NCI-H226 (cell line): Measurements from ENCODE around the gene CARD6.
"Not testable (repeated sequence)": the region's sequence is repeated elsewhere in the genome, so short reads cannot be mapped to it uniquely, and the experiment has no call there.

ENCODE experiments used
- DNase-seq: peaks from one replicate; pipeline ENCODE4 v3.0.0-alpha.2; 2015

CARD6 gene, protein sequence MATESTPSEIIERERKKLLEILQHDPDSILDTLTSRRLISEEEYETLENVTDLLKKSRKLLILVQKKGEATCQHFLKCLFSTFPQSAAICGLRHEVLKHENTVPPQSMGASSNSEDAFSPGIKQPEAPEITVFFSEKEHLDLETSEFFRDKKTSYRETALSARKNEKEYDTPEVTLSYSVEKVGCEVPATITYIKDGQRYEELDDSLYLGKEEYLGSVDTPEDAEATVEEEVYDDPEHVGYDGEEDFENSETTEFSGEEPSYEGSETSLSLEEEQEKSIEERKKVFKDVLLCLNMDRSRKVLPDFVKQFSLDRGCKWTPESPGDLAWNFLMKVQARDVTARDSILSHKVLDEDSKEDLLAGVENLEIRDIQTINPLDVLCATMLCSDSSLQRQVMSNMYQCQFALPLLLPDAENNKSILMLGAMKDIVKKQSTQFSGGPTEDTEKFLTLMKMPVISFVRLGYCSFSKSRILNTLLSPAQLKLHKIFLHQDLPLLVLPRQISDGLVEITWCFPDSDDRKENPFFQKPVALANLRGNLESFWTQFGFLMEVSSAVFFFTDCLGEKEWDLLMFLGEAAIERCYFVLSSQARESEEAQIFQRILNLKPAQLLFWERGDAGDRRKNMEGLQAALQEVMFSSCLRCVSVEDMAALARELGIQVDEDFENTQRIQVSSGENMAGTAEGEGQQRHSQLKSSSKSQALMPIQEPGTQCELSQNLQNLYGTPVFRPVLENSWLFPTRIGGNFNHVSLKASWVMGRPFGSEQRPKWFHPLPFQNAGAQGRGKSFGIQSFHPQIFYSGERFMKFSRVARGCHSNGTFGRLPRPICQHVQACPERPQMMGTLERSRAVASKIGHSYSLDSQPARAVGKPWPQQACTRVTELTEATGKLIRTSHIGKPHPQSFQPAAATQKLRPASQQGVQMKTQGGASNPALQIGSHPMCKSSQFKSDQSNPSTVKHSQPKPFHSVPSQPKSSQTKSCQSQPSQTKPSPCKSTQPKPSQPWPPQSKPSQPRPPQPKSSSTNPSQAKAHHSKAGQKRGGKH

DNA sequence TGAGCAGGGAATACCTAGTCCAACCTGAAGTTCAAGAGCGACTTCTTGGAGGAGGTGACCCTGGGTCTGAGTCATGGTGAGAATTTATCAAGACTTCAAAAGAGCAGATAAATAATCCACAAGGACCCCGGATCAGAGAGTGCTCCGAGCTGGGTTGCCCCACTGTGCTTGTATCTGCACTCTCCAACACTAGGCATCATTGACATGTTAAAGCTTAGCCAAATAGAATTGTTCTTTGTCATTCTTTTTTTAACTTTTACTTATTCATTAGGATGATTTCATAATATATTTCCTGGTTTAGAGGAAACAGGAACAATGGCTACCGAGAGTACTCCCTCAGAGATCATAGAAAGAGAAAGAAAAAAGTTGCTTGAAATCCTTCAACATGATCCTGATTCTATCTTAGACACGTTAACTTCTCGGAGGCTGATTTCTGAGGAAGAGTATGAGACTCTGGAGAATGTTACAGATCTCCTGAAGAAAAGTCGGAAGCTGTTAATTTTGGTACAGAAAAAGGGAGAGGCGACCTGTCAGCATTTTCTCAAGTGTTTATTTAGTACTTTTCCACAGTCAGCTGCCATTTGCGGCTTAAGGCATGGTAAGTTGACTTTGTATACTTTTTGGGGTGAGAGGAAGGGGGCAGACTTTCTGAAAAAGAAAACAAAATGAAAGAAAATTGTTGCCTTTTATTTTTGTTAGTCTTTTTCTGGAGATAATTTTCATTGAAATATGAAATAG, at the start of gene CARD6:
Gene CARD6 (plus strand): TSS at position 300 of the 738 bp plus-strand sequence. CDS start 16 bp downstream, at position 316.
- DNase-seq, result no peak

DNA sequence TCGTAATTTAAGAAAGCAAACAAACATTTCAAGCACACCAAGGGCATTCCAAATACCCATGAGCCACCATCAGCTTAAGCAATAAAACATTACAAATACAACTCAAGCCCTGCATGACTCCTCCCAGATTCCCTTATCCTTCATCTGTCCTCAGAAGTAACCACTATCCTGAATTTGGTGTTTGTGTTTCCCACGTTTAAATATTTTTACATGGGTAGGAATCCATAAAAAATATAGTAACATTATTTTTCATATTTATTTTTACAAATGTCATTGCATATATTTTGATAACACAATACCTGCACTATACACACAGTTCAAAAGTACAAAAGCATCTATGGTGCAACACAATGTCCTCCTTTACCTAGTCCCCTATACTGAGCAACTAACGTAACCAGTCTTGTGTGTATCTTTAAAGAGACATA, 49.4 kb upstream of the CARD6 start:
- DNase-seq, result no peak

- DNase-seq, result not testable (repeated sequence)
Measured at GRCh38 chr5:40792691-40793090, 48.5 kb upstream of the CARD6 start.

GRCh38 chr5:40794340-40794739, 46.8 kb upstream of the CARD6 start:
- not testable (repeated sequence) for DNase-seq

GRCh38 chr5:40794877-40795276, 46.3 kb upstream of the CARD6 start:
- DNase-seq, result not testable (repeated sequence)

GRCh38 chr5:40796487-40796889, 44.7 kb upstream of the CARD6 start:
- DNase-seq, result no peak

GRCh38 chr5:40797273-40798011, 43.7 kb upstream of the CARD6 start:
- peak; percentile 41 for DNase-seq

- DNase-seq, result peak; percentile 71
Measured at GRCh38 chr5:40798012-40798800, 43.0 kb upstream of the CARD6 start, which contains the start of gene PRKAA1. TSS of gene PRKAA1 (minus strand) at chr5:40798374. CDS start at chr5:40798189, 185 bp downstream.

GRCh38 chr5:40798801-40799210, 42.4 kb upstream of the CARD6 start:
- DNase-seq, result peak; percentile 43

DNA sequence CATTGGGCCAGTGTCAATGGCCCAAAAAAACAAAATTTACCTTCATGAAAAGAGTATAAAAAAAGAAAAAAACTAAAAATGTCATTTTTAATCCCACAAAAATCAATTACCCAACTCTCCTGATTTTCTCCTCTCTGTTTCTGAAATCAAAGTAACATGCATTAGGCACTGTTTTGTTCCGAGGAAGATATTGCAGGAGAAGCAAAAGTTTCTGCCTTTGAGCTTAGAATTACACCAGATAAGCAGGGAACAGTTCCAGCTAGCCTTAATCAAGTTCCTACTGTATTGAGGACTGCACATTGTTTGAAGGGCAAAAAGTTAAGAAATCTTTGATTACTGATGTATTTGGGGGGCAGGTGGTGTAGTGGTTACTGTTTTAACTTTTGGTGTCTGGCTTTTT, 41.9 kb upstream of the CARD6 start:
- DNase-seq, result no peak

GRCh38 chr5:40801771-40802562, 39.2 kb upstream of the CARD6 start:
- DNase-seq, result no peak

DNA sequence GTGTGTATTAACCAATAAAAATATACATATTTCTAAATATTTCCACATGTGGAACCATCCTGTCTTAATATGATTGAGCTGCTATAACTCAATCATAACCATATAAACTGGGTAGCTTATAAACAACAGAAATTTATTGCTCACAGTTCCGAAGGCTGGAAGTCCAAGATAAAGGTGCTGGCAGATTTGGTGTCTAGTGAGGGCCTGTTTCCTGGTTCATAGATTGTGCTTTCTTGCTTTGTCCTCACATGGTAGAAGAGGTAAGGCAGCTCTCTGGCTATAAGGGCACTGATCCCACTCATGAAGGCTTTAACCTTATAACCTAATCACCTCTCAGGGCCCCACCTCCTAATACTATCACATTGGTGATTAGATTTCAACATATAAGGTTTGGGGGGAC, 29.0 kb upstream of the CARD6 start:
- DNase-seq, result no peak

DNA sequence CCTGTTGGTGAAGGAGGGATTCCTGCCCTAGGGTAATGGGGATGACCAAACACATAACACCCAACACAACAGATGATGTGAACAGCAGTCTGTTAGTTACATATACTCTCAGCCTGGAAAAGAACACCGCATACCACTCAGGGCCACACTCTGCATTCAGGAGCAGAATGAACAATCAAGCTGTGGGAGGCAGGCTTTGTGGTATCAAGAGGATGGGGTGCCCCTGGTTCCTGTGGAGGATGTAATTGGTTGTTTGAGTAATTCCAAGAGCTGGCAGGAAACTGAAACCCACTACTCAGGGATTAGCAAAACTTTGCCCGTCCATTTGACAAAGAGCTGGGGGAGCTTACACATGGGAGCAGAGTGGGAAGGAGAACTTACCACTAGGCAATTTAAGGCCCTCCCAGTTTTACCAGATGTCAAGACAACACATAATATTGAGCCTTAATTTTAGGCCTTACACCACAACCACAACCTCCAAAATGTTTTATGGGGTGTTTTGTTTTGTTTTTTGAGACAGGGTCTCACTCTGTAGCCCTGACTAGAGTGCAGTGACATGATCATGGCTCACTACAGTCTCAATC, 27.4 kb upstream of the CARD6 start:
- DNase-seq, result no peak

DNA sequence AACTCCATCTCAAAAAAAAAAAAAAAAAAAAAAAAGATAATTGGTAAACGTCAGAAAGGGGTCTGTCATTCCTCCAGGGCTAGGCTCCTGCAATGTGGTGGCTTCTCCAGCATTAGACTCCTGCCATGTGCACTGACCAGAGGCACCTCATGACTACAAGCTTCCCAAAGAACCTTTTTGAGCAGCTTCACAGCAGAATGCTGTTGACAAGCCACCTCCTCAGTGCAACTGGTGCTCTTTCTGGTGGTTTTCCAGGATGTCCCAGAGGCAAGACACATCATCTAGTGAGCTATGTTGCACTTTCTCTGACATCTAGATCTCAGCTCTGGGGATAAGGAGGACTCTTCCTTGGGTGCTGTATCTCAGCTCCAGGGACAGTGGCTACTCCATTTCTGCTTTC, 17.7 kb upstream of the CARD6 start:
- DNase-seq, result no peak

DNA sequence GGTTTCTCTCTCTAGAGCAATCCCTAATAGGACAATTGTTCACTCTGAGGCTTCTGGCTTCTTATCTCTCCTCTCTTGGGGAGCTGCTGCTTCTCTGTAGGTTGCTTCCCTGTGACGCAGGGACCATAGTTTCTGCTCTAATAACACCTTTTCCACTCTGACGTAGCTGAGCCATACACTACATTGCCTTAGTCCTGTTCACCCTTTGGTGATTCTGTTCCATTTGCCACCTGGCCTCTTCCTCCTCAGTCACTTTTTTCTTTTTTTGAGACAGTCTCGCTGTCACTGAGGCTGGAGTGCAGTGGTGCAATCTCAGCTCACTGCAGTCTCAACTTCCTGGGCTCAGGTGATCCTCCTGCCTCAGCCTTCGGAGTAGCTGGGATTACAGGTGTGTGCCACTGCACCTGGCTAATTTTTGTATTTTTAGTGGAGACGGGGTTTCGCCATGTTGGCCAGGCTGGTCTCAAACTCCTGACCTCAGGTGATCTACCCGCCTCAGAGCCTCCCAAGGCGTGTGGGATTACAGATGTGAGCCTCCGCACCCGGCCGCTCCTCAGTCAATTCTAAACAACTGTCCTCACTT, 15.6 kb upstream of the CARD6 start:
- not testable (repeated sequence) for DNase-seq

GRCh38 chr5:40826489-40827187, 14.5 kb upstream of the CARD6 start:
- no peak for DNase-seq

GRCh38 chr5:40827188-40827977, 13.8 kb upstream of the CARD6 start:
- no peak for DNase-seq
